RCC 7860 (cell line): ENCODE measurements around the gene POPDC3.
A peak's percentile ranks its signal among the peaks of the same experiment; 100 is the strongest.
"Not testable (repeated sequence)": the region's sequence is repeated elsewhere in the genome, so short reads cannot be mapped to it uniquely, and the experiment has no call there.

Experiments
- DNase-seq: peaks from one replicate; pipeline ENCODE4 v3.0.0-alpha.2; 2015; ENCODE audit warnings: low spot score
- FAIRE-seq: peaks from 2 replicates; lab custom pipeline; 2012; peaks lifted over from hg19 to GRCh38; lab: Jason Lieb, UNC

Gene POPDC3

GRCh38 chr6:105179244-105180065 is at the start of gene POPDC3:
TSS of gene POPDC3 (minus strand) at chr6:105180014. CDS start at chr6:105161909, 18,105 bp downstream.
- no peak for DNase-seq
- FAIRE-seq: no peak

GRCh38 chr6:105227295-105227767 is 47.5 kb upstream of the POPDC3 start:
- DNase-seq (no peak), FAIRE-seq (no peak)

- DNase-seq: no peak
- FAIRE-seq: no peak
Observed at GRCh38 chr6:105226598-105227294, 46.9 kb upstream of the POPDC3 start.

- DNase-seq (no peak), FAIRE-seq (no peak)
Observed at GRCh38 chr6:105223242-105223641, 43.4 kb upstream of the POPDC3 start.

GRCh38 chr6:105221219-105221618 is 41.4 kb upstream of the POPDC3 start:
- not testable (repeated sequence) for DNase-seq, FAIRE-seq

GRCh38 chr6:105220186-105220585 is 40.4 kb upstream of the POPDC3 start:
- no peak for DNase-seq
- FAIRE-seq: no peak

- DNase-seq, FAIRE-seq: not testable (repeated sequence)
Observed at GRCh38 chr6:105219218-105219617, 39.4 kb upstream of the POPDC3 start.

GRCh38 chr6:105215506-105215905 is 35.7 kb upstream of the POPDC3 start:
- DNase-seq (no peak), FAIRE-seq (no peak)

- DNase-seq (no peak), FAIRE-seq (no peak)
Observed at GRCh38 chr6:105214668-105215067, 34.9 kb upstream of the POPDC3 start.

GRCh38 chr6:105213272-105213671 is 33.5 kb upstream of the POPDC3 start:
- no peak for DNase-seq
- FAIRE-seq: peak; percentile 53

- FAIRE-seq (no peak), DNase-seq (no peak)
Observed at GRCh38 chr6:105212587-105212986, 32.8 kb upstream of the POPDC3 start.

GRCh38 chr6:105211831-105212230 is 32.0 kb upstream of the POPDC3 start:
- no peak for DNase-seq
- no peak for FAIRE-seq

- FAIRE-seq (no peak), DNase-seq (no peak)
Observed at GRCh38 chr6:105210932-105211531, 31.2 kb upstream of the POPDC3 start.

GRCh38 chr6:105209950-105210706 is 30.3 kb upstream of the POPDC3 start:
- DNase-seq: peak; percentile 60
- no peak for FAIRE-seq

GRCh38 chr6:105207524-105208269 is 27.9 kb upstream of the POPDC3 start:
- DNase-seq (peak; percentile 44), FAIRE-seq (peak; percentile 45)

- no peak for FAIRE-seq
Observed at GRCh38 chr6:105204768-105205167, 25.0 kb upstream of the POPDC3 start.

GRCh38 chr6:105204331-105204730 is 24.5 kb upstream of the POPDC3 start:
- FAIRE-seq: peak; percentile 84
- DNase-seq: peak; percentile 64

More at GRCh38 chr6:105204768-105205167, 25.0 kb upstream of the POPDC3 start:
- DNase-seq: peak; percentile 9

- no peak for FAIRE-seq
- no peak for DNase-seq
Observed at GRCh38 chr6:105202486-105202885, 22.7 kb upstream of the POPDC3 start.

GRCh38 chr6:105200133-105200730 is 20.4 kb upstream of the POPDC3 start:
- FAIRE-seq (no peak), DNase-seq (no peak)

GRCh38 chr6:105199711-105200110 is 19.9 kb upstream of the POPDC3 start:
- no peak for DNase-seq
- no peak for FAIRE-seq
